ENCODE measurements around the gene MYF5.

The MYF5 gene

DNA sequence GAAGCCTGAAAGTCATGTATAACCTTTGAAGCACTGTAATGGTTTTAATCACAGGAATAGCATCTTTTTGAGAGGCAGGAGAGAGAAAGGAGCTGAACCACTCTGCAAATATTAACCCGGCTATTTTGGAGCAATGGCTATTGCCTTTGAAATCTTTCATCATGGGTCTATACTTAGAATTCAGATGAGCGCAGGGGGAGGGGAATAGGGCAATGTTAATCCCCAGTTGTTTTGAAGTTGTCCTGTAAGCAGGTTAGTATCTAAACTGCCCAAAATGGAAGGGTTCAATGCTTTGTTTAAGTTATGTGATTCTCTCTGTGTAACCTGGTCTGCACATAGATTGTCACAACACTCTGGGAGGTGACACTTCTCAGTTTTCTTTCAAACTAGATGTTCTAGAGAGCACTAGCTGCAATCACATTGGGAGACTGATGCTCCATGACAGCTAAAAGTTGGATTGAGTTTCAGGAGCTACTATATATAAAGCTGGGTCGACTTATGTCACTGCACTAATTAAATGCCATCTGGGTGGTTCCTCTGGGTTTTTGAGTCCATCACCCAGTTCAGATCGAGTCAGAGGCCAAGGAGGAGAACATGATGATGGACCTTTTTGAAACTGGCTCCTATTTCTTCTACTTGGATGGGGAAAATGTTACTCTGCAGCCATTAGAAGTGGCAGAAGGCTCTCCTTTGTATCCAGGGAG, 9.4 kb upstream of the MYF5 start, which contains the start of gene MYF6:
Gene MYF6 (plus strand): TSS at position 509 of the 704 bp plus-strand sequence. CDS start 86 bp downstream, at position 595.
- no peak for DNase-seq (ENCODE audit: low read depth in 2 of 3, low spot score in 1 of 3)

- no peak for DNase-seq (ENCODE audit: low read depth in 2 of 3, low spot score in 1 of 3)
Measured at GRCh38 chr12:80707830-80708258, 8.9 kb upstream of the MYF5 start.

GRCh38 chr12:80708259-80708974, 8.3 kb upstream of the MYF5 start:
- no peak for DNase-seq (ENCODE audit: low read depth in 2 of 3, low spot score in 1 of 3)

DNA sequence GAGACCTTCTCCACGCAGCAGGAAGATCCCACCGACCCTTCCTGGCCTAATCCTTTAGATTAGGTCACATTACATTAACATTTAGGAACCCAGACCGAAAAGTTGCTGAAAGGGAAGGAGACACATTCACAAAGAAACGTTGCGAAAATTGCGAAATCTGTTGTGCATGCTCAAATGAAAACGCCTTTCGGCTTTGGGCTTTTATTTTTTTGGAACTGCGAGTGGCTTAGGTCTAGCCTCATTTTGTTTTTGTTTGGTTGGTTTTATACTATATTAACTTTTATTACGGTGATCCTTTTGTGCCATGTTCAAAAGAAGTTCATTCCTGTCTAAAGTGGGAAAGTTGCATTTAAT, 7.8 kb upstream of the MYF5 start:
- DNase-seq (ENCODE audit: low read depth in 2 of 3, low spot score in 1 of 3) = no peak

DNA sequence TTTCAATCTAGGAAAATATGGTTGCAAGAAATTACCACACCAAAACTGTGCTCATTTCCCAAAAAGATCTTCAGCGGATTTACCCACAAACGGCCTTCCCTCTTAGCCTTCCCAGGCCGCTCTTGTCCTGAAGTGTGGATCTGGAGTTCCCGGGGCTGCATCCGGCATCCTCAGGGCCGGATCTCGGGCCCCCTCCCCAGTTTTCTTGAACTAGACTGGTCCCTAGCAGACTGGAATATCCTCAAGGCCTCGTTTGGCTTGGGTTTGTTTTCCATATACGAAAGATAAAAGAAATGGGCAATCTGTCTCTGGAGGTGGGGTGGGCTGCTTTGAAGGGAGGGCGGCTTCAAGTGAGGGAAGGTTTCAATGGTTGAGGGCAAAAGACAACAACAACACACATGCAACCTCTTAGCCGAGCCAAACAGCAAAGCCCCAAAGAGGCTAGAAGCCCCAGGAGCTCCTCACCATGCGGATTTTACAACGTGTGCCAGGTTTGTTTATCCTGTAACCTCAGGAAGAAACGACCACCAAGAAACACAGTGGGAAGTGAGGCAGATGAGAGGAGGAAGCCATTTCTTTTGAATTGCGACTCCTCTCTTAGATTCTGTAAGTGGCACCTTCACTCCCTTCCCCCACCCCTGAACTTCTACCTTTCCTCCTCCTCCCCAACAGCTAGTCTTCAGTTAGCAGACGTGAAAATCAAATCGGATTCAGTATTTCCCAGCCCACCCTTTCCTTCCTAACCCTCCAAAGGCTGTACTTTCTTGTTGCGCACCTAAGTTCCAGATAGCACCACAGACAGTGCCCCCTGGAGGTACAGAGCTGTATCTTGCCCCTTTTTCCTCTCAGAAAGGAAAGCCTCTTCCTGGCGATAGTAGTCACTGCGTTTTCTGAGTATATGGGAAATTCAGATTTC, 6.6 kb upstream of the MYF5 start:
- no peak for DNase-seq (ENCODE audit: low read depth in 2 of 3, low spot score in 1 of 3)

DNA sequence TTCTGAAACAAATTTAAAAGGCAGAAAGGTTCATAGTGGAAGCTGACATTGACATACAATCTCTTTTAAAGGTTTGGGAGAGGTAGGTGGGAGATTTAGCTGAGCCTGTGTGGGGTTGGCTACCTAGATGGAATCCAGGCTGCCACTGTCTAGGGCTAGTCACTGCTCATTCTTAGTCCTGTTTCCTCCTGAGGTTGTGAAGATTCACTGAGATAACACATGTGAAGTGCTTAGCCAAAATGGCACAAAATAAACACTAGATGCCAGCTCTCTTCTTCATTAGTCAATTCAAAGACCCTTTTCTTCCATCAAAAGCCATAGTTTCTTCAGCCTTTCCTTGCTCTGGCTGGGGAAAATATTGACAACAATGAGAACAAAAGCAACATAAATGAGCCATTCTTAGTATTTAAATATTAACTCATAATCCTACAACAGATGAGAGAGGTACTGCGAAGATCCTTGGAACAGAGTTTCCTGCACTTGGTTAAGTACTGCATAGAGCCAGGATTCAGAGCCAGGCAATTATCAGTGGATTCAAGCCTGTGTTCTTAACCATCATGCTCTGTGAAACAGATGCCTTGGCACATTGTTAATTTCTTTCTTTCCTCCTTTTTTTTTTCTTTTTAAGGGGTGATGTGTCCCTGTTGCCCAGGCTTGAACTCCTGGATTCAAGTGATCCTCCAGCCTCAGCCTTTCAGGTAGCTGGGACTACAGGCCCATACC, 5.8 kb upstream of the MYF5 start:
- DNase-seq (ENCODE audit: low read depth in 2 of 3, low spot score in 1 of 3) = no peak

DNA sequence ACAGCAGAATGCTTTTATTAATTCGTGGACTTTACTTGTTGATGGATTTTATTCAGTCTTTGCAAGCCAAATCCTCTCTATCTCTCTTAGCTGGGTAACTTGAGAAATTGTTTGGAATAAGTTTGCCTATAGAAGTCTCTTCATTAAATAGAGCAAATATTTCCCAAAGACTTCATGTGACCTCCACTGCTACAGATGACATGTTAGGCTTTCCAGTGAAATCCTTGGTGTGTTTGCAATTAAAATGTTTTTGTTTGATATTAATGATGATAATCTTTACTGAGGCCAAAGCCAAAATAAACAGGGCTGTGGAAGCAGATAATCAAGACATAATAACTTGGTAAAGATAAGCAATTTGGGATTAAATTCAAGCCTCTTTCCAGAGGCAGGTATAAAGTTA, 4.8 kb upstream of the MYF5 start:
- DNase-seq (ENCODE audit: low read depth in 2 of 3, low spot score in 1 of 3) = no peak

DNA sequence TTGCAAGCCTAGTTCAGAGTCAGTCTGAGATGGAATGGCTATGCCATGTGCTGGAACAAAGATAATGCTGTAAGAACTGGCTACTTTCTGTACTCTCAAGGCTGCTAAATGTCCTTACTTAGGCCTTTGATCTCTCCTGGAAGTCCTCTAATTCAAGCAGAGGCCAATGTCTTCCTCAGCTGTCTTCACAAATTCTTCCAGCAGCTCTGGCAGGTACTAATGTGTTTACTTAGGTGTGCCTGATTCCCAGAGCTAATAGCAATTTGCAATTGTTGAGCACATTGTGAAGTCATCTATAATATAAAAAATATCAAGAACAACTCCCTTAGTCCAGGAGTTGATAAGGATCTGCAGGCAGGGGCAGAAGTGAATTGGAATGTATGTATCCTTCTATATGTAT, 3.8 kb upstream of the MYF5 start:
- DNase-seq (ENCODE audit: low read depth in 2 of 3, low spot score in 1 of 3) = no peak

- no peak for DNase-seq (ENCODE audit: low read depth in 2 of 3, low spot score in 1 of 3)
Measured at GRCh38 chr12:80713419-80713818, 3.3 kb upstream of the MYF5 start.

GRCh38 chr12:80714055-80714454, 2.7 kb upstream of the MYF5 start:
- DNase-seq (ENCODE audit: low read depth in 2 of 3, low spot score in 1 of 3) = no peak

DNA sequence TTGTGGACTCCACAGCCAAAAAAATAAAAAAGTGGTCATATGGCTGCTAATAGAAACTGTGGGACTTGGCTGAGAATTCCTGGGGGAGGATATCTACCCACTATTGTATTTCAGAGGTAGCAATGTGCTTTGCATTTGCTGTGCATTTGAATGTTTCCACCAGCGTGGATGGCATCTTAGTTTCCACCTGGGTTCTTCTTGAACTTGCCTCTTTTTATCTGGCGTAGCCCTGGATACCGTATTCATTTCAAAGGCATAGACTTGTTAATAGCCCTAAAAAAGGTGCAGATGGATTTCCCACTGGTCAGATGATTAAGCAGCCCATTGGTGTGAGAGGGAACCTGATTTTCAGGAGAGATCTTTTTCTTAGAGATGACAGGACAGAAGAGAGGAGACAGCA, 1.9 kb upstream of the MYF5 start:
- no peak for DNase-seq (ENCODE audit: low read depth in 2 of 3, low spot score in 1 of 3)

DNA sequence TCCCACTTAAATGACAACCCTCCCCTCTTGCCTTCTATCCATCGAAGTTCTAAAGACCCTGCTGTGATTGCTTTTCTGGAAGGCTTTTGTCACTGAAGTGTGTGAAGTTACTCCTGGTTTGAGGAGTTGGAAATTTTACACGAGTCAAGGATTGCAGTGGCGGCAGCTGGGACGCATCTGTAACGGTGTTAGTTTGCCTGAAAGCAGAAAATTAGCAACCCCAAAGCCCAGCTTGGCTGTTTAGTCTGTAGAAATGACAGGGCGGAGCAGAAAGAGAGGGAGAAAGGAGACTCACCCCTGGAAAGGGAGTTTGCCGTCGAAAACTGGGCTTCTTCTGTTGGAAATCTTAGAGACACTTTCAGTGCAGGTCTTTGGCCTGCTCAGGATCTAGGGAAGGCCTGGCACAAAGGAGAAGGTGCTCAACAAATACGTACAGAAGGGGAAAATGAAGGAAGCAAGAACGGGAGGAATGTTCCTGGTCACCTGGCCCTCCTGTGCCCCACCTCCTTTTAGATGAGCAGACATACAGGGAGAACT, 931 bp upstream of the MYF5 start:
- DNase-seq (ENCODE audit: low read depth in 2 of 3, low spot score in 1 of 3) = no peak

GRCh38 chr12:80717856-80718255, 1.1 kb downstream of the MYF5 start:
- DNase-seq (ENCODE audit: low read depth in 2 of 3, low spot score in 1 of 3) = no peak

- DNase-seq (ENCODE audit: low read depth in 2 of 3, low spot score in 1 of 3) = no peak
Measured at GRCh38 chr12:80720516-80720915, 3.8 kb downstream of the MYF5 start.

DNA sequence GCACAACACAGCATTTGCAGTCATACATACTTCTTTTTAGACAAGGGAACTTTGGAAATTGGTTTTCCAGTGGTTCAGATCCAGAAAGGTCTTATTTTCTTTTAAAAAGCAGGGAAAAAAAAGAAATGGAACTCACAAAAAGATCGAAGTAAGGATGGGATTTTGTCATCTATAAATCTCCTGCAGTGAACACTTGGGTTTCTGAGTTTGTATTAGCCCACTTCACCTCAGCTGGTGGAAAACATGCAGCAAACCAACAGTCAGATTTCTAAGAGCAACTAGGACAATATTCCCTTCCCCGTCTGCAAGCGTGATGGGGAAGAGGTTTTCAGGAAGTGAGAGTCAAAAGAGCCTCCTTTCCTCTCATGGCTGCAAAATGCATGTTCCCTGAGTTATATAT, 4.6 kb downstream of the MYF5 start:
- no peak for DNase-seq (ENCODE audit: low read depth in 2 of 3, low spot score in 1 of 3)

DNA sequence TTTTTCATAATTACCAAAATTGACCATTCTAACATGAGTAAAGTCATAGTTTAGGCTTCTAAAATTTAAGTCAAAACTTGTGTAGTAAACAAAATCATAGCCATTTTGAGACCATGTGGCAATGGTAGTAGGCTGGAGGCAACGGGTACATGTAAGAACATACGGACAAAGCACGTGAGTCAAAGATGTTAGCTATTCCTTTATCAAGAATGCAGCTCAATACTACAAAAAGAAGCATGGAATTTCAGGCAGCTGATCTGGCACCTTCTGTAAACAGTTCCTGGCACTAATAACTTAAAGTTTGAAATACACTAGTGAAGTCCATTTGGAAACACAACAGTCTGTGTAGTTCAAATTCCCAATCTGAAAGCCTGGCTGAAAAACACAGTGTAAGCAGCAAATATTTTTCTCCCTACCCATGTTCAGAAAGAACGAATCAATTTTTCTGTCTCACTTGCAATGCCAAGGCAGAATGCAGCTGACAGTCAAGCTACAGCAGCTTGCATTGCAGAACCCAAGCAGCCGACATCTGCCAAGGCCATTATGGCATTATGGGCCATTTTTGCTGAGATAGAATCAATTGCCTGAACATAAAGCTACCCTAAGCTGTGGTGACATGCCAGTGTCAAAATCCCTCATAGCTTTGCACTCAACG, 29.3 kb downstream of the MYF5 start:
- DNase-seq (ENCODE audit: low read depth in 2 of 3, low spot score in 1 of 3) = no peak

DNA sequence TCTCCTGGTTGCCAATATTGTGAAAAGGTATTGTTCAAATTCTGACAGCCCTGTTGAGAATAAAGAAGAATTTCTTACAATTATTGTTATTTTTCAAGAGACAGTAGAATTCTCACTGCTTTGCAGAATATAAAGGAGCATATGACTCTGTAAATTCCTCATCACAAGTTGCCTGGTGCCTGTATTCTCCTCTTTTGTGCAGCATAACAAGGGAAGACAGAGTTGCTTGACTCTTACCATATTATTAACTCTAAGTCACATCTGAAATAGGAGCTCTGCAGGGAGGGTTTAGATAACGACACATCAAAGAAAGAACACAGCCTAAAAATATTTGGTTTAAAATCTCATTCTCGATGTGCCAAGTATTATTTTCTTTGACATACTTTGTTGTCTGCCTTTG, 31.1 kb downstream of the MYF5 start:
- no peak for DNase-seq (ENCODE audit: low read depth in 2 of 3, low spot score in 1 of 3)

GRCh38 chr12:80749456-80749855, 32.7 kb downstream of the MYF5 start:
- DNase-seq (ENCODE audit: low read depth in 2 of 3, low spot score in 1 of 3) = no peak

DNA sequence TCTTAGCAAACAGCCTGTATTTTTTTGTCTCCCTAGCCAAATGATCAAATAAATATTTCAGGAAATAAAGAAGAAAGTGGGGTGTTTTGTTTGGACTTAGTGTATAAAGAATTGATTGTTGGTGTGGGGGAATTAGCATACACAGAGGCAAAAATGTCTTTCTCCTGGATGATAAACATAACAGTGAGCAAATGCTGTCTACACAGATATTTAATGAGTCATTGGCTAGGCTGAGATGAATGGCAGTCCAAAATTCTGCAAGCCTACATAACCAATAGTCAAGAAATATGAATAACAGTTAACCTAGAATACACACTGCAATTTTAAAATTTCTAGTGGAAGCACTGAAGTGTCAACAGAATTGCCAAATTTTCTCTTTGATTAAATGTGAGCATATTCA, 35.8 kb downstream of the MYF5 start:
- DNase-seq (ENCODE audit: low read depth in 2 of 3, low spot score in 1 of 3) = no peak

- DNase-seq (ENCODE audit: low read depth in 2 of 3, low spot score in 1 of 3) = no peak
Measured at GRCh38 chr12:80754274-80754673, 37.6 kb downstream of the MYF5 start.

Measured in stimulated activated CD4-positive, alpha-beta T cell treated with anti-CD3 and anti-CD28 coated beads, Interleukin-12 subunit alpha, Interleukin-12 subunit beta, amount 100 ng/mL, for 48 hours (primary cell).